ENCODE measurements around the gene IWS1.
"Not testable (repeated sequence)": the region's sequence is repeated elsewhere in the genome, so short reads cannot be mapped to it uniquely, and the experiment has no call there.

Gene IWS1

GRCh38 chr2:127527001-127527804 lies 914 bp upstream of the IWS1 start:
- no peak for DNase-seq

GRCh38 chr2:127525691-127526131 lies 578 bp downstream of the IWS1 start:
- no peak for DNase-seq

GRCh38 chr2:127524198-127524834 lies 2.0 kb downstream of the IWS1 start:
- not testable (repeated sequence) for DNase-seq

- DNase-seq: no peak
Observed at GRCh38 chr2:127523269-127523939, 2.9 kb downstream of the IWS1 start.

GRCh38 chr2:127520424-127520823 lies 5.9 kb downstream of the IWS1 start:
- no peak for DNase-seq

GRCh38 chr2:127517465-127517864 lies 8.8 kb downstream of the IWS1 start:
- DNase-seq: no peak

GRCh38 chr2:127516041-127516762 lies 10.1 kb downstream of the IWS1 start:
- no peak for DNase-seq

GRCh38 chr2:127515383-127515915 lies 10.8 kb downstream of the IWS1 start:
- DNase-seq: no peak

- DNase-seq: no peak
Observed at GRCh38 chr2:127514485-127514884, 11.8 kb downstream of the IWS1 start.

GRCh38 chr2:127514076-127514475 lies 12.2 kb downstream of the IWS1 start:
- DNase-seq: no peak

GRCh38 chr2:127512362-127512761 lies 13.9 kb downstream of the IWS1 start:
- no peak for DNase-seq

GRCh38 chr2:127511917-127512316 lies 14.4 kb downstream of the IWS1 start:
- no peak for DNase-seq

- no peak for DNase-seq
Observed at GRCh38 chr2:127511090-127511695, 15.1 kb downstream of the IWS1 start.

GRCh38 chr2:127510073-127510472 lies 16.2 kb downstream of the IWS1 start:
- DNase-seq: no peak

GRCh38 chr2:127508631-127509034 lies 17.7 kb downstream of the IWS1 start:
- no peak for DNase-seq

GRCh38 chr2:127508023-127508630 lies 18.2 kb downstream of the IWS1 start:
- no peak for DNase-seq

GRCh38 chr2:127506510-127506909 lies 19.8 kb downstream of the IWS1 start:
- DNase-seq: no peak

- DNase-seq: no peak
Observed at GRCh38 chr2:127504552-127505430, 21.5 kb downstream of the IWS1 start.

- no peak for DNase-seq
Observed at GRCh38 chr2:127503491-127503890, 22.8 kb downstream of the IWS1 start.

- DNase-seq: no peak
Observed at GRCh38 chr2:127498386-127498785, 27.9 kb downstream of the IWS1 start.

GRCh38 chr2:127490283-127490682 lies 36.0 kb downstream of the IWS1 start:
- DNase-seq: no peak

Measured in activated CD8-positive, alpha-beta memory T cell treated with anti-CD3 and anti-CD28 coated beads, Interleukin-2, amount 50 U/mL, for 4 hours (primary cell).